NOMO-1 treated with DMSO at 0.1 percent for 48 hours (cell line): ENCODE data around the gene SHISA7.

Experiments
- DNase-seq: peaks from one replicate; lab custom pipeline; 2025; ENCODE audit not compliant: unreplicated experiment; lab: John Stamatoyannopoulos, UW

Gene SHISA7

DNA sequence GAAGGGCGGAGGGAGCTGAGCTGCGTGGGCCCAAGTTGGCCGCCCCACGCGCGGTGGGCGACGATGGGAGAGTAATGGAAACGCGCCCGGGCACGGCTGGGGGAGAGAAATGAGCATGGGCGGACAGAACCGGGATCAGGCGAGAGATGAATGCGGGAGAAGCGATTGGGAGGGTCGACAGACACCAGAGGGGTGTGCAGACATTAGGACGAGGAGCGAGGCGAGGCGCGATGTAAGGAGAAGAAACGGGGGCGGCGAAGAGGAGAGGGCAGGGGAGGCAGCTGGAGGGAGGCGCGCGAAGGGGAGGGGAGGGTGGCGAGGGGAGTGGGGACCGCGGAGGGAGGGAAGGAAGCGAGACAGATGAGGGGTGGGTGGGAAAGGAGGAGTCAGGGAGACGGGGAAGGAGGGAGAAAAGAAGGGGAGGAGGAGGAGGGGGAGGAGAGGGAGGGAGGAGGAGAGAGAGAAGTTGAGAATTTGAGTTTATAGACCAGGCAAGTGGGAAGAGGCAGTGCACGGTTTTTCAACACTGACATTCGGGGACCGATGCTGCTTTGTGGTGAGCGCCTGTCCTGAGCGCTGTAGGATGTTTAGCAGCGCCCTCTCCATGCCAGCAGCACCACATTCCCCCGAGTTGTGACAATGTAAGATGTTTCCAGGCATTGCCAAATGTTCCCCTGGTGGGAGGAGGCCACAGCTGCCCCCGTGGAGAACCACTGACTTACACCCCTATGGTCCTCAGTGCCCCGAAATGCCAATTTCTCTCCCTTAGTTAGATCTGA lies at the start of gene SHISA7:
Gene SHISA7 (minus strand): TSS at position 256 of the 779 bp plus-strand sequence. CDS start 437 bp downstream, outside the sequence.
- DNase-seq: no peak

DNA sequence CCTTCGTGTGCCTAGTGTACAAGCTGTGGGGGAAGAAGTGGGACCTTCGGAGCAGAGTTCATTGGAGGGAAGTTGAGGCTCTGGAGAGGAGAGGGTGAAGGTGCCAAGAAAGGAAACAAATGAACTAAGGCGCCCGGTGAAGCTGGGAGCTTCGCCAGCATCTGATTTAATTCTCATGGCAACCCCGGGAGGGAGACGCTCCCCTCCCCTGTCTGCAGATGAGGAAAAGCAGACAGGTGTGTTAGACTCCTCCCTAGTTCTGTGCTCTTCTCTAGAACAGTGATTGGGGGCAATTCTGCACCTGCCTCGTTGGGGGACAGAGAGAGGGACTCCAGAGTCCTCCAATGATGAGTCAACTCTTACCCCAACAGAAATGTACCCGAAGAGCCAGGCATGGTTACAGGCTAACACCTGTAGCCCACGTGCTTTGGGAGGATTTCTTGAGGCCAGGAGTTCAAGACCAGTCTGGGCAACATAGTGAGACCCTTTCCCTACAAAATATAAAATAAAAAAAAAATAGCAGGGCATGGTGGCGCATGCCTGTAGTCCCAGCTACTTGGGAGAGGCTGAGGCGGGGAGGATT lies 49.4 kb upstream of the SHISA7 start:
- no peak for DNase-seq

DNA sequence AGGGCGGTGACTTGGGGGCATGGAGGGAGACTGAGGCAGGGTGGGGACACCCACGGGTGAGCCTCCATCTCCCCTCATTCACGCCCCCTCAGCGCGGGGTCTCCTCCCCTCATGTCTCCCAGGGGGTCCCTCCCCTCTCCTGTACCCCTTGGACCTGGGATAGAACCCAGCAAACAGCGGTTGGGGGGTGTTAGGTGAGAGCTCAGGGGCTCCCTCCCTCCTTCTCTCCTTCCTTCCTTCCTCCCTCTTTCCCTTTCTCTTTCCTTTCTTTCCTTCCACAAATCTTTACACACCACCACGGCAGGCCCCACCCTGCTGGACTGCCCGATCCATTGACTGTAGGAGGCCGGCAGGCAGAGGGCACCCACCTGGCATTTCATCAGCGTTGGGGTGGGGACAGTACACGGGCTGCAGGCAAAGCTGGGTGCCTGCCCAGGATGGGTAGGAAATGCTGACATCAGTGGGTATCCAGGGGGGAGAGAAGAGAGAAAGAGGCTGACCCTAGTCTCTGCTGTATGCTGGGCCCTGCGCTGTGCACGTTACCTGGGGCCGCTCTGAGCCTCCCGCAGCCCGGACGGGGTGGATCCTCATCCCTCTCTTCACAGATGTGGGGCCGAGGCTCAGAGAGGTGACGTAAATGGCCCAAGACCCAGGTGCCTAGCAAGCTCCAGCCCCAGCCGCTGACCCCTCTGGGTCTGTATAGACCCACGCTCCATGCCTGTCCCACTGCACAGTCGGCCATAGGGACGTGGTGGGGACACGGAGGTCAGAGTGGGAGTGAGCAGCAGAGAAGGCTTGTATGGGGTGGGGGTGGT lies 48.7 kb upstream of the SHISA7 start:
- DNase-seq: no peak

DNA sequence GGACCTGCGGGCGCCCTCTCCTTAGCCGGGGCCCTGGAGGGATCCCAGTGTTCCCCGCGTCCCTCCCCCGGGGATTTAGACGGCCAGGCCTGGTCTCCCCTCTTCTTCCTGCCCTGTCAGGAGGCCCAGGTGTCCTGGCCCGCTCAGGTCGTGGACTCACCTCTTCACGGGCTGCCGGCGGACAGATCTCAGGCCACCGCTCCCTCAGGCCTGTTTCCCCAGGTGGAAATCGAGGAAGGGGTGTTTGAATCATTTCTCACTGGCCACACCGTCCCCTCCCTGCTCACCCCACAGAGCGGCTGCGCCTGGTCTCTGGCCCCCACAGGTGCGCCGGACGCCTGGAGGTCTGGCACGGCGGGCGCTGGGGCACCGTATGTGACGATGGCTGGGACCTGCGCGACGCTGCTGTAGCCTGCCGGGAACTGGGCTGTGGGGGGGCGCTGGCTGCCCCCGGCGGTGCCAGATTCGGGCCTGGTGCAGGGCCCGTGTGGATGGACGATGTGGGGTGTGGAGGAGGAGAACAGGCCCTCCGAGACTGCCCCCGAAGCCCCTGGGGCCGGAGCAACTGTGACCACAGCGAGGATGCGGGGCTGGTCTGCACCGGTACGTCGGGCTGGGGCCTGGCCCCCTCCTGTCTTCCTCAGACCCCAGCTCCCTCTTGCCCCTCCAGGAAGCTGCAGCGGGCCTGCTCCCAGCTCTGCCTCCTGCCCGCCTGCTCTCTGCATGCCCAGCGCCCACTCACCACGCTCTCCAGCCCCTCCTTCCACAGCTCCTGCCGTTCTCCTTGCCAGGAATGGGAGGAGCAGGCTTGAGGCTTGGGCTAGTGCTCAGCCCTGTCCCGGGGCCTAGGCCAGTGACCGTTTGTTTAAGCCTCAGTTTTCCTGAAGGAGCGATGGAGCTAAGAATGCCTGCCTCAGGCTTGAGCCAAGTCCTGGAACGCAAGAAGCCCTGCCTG lies 47.7 kb upstream of the SHISA7 start:
- DNase-seq: no peak

DNA sequence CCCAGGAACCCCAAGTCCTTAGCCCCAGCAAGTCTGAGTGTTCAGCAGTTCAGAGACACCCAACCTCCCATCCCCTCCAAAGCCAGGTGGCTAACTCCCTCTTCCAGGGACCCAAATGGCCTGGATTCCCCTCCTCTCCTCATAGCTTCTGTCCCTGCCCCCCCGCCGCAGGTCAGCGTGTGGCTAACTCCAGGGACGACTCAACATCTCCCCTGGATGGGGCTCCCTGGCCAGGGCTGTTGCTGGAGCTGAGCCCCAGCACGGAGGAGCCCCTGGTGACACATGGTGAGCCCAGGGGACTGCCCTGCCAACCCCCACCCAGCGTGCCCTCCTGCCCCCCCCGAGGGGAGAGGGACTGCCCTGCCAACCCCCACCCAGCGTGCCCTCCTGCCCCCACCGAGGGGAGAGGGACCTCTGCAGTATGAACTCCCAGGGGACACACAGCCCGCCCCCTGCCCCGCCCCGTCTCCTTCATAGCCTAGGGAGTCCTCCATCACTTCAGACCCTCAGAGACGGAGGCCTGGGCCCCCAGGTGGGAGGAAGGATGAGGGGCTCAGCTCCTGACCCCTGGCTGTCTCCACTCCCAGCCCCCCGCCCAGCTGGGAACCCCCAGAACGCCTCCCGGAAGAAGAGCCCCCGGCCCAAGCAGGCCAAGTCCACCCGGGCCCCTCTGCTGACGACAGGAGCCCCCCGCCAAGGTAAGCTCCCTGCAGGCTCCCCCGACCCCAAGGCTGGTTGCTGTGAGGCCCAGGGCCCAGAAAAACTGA lies 46.8 kb upstream of the SHISA7 start:
- no peak for DNase-seq

DNA sequence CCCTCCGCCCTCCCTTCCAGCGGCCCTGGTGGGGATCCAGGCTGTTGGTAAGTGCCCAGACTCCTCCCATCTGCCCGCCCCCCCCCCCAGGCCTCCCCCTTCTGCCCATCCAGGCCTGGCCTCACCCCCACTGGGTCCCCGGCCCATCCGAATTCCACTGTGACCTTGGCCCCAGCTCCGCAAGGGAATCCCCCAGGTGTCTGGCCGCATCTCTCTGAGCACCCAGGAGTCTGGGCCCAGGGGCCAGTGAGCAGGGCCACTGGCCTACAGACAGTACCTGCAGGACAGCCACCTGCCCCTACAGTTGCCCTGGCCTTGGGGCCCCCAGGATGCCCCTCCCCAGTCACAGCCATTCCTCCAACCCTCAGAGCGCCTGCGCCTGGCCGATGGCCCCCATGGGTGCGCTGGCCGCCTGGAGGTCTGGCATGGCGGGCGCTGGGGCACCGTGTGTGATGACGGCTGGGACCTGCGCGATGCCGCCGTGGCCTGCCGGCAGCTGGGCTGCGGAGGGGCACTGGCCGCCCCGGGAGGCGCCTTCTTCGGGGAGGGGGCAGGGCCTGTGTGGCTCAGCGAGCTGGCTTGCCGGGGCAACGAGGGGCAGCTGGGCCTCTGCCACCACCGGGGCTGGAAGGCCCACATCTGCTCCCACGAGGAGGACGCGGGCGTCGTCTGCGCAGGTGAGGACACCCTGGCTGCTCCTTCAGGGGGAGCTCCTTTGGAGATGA lies 46.0 kb upstream of the SHISA7 start:
- no peak for DNase-seq

DNA sequence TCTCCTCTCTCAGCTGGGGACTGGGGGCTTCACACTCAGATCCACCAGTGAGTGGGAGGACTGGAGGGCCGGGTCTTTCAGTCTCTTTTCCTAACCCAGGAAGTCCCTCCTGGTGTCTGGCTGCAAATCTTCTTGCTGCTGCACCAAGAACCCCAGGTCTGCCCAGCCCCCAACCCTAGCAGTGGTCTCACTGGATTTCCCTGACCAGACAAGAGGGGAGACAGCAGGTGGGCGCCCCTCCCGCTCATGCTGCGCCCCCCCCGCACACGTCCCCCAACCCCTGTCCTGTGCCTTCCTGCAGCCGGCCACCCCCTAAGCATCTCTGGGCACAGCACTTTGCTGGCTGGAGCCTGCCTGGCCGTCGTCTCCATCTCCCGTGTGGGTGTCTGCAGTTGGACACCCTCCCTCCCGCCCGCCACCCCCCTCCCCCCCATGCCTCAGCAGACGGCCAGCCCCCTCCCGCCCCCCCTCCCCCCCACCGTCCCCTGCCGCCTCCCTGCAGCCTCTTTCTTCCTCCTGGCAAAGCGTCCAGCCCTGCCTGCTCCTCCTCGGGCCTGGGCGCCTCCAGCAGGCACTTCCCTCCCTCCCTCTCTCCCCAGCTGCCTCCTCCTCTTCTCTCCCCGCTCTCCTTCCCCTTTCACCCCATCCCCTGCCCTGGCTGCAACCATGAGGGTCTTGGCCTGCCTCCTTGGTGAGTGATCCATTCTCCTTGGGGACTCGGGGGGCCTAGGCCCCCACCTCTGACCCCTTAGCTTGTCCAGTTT lies 45.0 kb upstream of the SHISA7 start, which contains the start of gene SSC5D:
Gene SSC5D (plus strand): TSS at position 513 of the 764 bp plus-strand sequence. CDS start 154 bp downstream, at position 667.
- DNase-seq: no peak

DNA sequence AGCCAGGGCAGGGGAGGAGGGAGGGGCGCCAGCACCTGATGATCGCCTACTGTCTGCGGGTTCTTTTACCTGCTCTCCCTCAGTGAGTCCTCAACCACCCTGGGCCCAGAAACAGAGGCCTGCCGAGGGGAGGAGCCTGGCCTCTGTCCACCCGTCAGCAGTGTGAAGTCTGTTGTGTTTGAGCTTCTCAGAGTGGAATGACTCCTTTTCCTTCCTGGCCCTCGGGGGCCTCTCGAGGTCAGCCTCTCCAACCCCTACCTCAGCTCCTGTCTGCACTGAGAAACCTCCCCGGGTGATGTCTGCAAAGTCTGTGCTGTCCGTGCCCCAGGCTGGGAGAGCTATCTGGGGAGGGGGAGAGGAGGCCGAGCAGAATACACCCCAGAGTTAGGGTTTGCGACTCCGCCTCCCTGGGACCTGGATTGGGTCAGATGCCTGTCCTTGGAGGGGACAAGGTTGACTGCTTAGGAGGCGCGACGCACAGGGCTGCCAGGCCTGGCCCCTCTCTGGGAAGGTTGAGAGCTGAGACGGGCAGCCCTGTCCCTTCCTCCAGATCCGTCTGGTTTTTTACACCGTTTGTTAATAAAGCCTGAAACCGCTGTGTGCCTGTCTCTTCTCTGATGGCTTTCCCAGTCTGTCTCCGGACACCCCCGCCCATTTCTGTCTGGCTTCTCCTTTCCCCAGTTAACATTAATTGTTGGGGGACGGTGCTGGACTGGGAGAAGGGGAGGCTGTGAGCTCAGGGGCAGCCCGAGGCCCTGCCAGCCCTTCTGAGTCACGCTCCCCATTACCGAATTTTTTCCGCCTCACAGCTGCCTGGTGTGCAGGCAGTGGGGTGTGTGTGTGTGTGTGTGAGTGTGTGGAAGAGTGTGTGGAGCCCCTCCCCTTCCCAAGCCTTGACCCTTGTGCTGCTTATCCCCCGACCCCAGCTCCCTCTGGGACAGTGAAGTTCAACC lies 44.1 kb upstream of the SHISA7 start:
- DNase-seq: no peak

DNA sequence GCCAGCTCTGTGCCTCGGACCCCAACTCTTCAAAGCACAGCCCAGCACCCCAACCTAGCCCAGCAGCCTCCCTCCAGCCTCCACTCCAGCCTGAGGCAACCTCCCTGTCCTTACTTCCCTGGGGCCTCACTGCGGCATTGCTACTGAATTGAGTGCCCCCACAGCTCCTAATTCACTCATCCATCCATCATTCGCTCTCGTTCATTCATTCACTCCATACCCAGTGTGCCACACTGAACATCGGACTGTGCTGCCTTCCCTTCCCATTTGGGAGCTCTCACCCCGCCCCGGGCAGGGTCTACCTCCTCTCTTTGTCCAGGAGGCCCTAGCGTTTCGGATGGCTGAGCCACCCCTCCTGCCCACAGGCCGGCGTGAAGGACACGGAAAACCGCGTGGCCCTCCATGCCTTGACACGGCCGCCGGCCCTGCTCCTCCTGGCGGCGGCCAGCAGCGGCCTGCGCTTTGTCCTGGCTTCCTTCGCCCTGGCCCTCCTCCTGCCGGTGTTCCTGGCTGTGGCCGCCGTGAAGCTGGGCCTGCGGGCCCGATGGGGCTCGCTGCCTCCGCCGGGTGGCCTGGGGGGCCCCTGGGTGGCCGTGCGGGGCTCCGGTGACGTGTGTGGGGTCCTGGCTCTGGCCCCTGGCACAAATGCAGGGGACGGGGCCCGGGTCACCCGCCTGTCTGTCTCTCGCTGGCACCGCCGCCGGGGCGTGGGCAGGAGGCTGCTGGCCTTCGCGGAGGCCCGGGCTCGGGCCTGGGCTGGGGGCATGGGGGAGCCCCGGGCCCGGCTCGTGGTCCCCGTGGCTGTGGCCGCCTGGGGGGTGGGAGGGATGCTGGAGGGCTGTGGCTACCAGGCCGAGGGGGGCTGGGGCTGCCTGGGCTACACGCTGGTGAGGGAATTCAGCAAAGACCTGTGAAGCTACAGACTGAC lies 43.2 kb upstream of the SHISA7 start:
- no peak for DNase-seq

DNA sequence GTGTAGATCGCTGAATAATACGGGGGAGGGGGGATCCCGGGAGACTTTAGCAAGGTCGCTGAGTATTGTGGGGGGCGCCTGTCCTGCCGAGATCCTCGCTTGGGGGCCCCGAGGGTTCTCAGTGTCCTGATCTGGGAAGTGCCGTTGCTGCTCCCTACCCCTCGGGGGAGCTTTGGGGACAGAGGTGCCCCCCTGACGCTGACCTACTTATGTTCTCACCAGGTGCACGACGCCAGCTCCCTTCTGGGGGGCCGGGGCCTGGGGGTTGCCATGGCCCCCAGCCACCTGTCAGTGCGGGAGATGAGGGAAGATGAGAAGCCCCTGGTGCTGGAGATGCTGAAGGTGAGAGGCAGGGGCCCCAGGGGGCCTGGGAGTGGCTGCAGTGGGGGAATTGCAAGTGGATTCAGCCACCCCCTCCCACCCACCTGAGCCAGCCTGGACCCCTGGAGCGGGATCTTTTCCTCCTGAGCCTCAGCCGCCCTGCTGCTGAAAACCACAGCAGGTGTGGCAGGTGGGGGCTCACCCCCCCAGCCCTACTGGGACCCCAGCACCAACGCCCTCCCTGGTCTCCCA lies 42.4 kb upstream of the SHISA7 start:
- no peak for DNase-seq

DNA sequence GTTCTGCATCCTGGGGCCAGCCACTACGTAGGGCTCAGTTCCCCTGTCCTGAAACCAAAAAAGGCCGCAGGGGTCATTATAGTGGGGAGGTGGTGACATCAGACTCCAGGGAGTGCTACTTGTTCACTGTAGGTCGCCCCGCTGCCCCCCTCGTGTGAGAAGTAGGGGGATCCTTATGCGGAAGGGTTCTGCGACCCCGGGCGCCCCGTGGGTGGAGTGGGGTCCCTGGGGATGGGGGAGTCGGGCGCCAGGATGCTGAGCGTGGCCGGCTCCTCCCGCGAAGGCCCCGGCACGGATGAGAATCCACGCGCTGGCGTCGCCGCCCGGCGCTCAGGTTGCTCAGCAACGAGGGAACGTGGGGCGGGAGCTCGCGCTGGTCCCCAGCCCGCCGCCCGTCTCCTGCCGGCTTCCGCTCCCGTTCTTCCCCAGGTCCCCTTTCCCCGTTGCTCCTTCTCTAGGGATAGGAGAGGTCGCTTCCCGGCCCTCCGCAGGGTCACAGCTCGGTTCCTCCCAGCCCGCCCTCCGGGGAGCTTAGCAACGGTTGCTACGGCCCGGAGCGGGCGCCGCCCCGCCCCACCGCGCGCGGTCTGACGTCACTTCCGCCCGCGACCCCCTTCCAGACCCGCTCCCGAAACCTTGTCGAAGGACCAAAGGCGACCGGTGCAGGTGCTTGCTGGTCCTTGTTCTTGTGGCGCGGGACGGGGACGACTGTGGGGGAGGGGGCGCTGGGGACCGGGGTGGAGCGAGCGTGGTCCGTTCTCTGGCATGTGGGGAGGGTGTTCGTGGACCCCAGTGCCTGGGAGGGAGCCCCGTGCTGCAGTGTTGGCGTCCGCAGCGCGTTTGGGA lies 41.7 kb upstream of the SHISA7 start, which contains the start of gene NAT14:
Gene NAT14 (plus strand): TSS at position 596 of the 846 bp plus-strand sequence. CDS start 521 bp downstream, outside the sequence.
- peak; percentile 29 for DNase-seq

DNA sequence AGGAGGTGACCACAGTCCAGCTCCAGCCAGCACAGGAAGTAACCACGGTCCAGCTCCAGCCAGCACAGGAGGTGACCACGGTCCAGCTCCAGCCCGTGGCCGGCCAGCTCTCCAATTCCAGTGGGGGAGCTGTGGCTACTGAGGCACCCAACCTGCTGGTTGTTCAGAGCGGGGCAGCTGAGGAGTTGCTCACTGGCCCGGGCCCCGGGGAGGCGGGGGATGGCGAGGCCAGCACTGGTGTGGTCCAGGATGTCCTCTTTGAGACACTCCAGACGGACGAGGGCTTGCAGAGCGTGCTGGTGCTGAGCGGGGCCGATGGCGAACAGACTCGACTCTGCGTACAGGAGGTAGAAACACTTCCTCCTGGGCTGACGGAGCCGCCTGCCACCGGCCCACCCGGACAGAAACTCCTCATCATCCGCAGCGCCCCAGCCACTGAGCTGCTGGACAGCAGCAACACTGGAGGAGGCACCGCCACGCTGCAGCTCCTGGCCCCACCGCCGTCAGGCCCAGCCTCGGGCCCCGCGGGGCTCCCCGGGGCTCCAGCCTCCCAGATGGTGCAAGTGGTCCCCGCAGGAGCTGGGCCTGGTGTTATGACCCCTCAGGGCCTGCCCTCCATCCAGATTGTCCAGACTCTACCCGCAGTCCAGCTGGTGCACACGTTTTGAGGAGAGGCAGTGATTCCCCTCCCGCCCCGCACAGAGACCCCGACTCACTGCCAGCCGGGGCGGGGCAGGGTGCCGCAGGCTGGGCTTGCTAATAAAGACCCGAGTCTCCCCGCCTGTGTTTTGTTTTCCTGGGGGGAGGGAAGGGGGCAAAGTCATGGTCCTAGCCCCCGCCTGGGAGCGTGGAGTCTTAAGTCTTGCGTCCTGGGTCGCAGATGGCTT lies 40.8 kb upstream of the SHISA7 start:
- no peak for DNase-seq

DNA sequence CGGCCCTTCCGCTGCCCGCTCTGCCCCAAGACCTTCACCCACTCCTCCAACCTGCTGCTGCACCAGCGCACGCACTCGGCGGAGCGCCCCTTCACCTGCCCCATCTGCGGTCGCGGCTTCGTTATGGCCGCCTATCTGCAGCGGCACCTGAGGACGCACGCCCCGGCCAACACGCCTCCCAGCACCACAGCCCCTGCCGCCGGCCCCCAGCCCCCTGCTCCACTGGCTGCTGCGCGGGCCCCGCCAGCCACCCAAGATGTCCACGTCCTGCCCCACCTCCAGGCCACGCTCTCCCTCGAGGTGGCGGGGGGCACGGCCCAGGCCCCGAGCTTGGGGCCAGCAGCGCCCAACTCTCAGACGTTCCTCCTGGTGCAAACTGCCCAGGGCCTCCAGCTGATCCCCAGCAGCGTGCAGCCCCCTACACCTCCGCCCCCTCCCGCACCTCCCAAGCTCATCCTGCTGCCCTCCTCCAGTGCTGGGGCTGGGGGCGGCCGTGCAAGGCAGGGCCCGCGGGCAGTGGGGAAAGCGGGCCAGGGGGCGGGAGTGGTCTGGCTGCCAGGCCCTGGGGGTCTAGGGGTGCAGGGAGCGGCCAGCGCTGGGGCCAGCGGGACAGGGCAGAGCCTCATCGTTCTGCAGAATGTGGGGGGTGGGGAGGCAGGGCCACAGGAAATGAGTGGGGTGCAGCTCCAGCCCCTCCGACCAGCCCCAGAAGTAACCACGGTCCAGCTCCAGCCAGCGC lies 40.0 kb upstream of the SHISA7 start:
- DNase-seq: no peak
